Activated T-helper 9 cell treated with anti-CD3 and anti-CD28 coated beads, Interleukin-2, amount 50 U/mL, for 16 hours (primary cell): ENCODE data around the gene KCNJ12.

Source experiments
- DNase-seq: peaks from one replicate; pipeline ENCODE4 v3.0.0-alpha.2; 2020; ENCODE audit warnings: low read depth

KCNJ12 gene

GRCh38 chr17:21368545-21369246, 7.5 kb upstream of the KCNJ12 start:
- no peak for DNase-seq

GRCh38 chr17:21369395-21369794, 6.8 kb upstream of the KCNJ12 start:
- no peak for DNase-seq

GRCh38 chr17:21370430-21370829, 5.7 kb upstream of the KCNJ12 start:
- no peak for DNase-seq

GRCh38 chr17:21371511-21372081, 4.6 kb upstream of the KCNJ12 start:
- DNase-seq, result no peak

GRCh38 chr17:21372256-21372954, 3.8 kb upstream of the KCNJ12 start:
- no peak for DNase-seq

GRCh38 chr17:21373036-21373435, 3.1 kb upstream of the KCNJ12 start:
- no peak for DNase-seq

GRCh38 chr17:21373696-21374440, 2.3 kb upstream of the KCNJ12 start:
- no peak for DNase-seq

- DNase-seq, result no peak
These were observed 1.6 kb upstream of the KCNJ12 start for GRCh38 chr17:21374441-21375161.

- no peak for DNase-seq
These were observed 996 bp upstream of the KCNJ12 start for GRCh38 chr17:21375162-21375560.

- no peak for DNase-seq
These were observed 438 bp upstream of the KCNJ12 start for GRCh38 chr17:21375757-21376080.

GRCh38 chr17:21376759-21377690, 868 bp downstream of the KCNJ12 start:
- DNase-seq, result no peak

GRCh38 chr17:21377705-21378396, 1.7 kb downstream of the KCNJ12 start:
- no peak for DNase-seq

GRCh38 chr17:21378553-21378952, 2.4 kb downstream of the KCNJ12 start:
- no peak for DNase-seq

GRCh38 chr17:21379080-21379711, 3.0 kb downstream of the KCNJ12 start:
- DNase-seq, result no peak

- no peak for DNase-seq
These were observed 4.5 kb downstream of the KCNJ12 start for GRCh38 chr17:21380659-21381058.

GRCh38 chr17:21381076-21381706, 5.0 kb downstream of the KCNJ12 start:
- no peak for DNase-seq

GRCh38 chr17:21382560-21383495, 6.7 kb downstream of the KCNJ12 start:
- DNase-seq, result no peak

GRCh38 chr17:21385281-21385845, 9.2 kb downstream of the KCNJ12 start:
- DNase-seq, result no peak
